ENCODE data around the gene FAM25A.

GRCh38 chr10:86979296-86979818 is 40.7 kb upstream of the FAM25A start:
- no peak for TF ChIP-seq POLR2A (IDR thresholded peaks at IDR 0.05)
- TF ChIP-seq CTCF (IDR thresholded peaks at IDR 0.05) = no peak

All from esophagus squamous epithelium (tissue), 4 donors.